ENCODE measurements around the gene NDUFC2.
"Not testable (repeated sequence)": the region's sequence is repeated elsewhere in the genome, so short reads cannot be mapped to it uniquely, and the experiment has no call there.

NDUFC2 gene

DNA sequence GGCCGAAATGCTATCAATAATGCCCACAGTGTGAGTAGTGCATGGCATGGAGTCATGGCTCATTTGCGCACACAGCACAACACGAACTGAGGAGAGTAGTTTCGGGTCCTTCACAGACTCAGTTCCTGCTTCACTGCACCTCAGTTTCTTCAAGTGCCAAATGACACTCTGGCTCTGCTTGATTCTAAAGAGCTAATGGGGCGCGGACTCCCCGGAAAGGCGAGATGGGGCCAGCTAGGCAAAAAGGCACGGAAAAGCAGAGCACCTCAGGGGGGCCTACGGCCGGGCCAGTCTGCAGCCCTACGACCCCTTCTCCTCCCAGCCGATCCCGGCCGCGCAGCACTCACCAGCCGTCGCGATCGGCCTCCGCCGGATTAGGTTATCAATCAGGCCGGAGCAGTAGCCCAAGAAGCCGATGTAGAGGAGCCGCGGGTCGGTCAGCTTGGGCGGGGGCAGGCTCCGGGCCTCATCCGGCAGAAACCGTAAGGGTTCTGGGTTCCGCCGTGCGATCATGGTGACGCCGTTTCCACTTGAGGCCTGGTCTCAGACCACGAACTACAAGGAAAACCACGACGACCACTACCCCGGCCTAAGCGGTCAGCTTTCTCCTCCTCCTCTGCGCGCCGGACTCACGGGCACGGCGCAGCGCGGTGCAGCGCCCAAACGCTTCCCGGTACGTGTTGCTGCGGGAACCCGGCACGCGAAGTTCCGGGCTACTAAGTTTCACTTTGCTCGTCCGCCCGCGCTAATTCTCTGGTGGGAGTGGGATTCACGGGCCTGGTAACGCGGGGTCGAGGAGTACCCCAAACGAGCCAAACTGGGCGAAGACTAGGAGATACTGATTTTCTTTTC lies at the start of gene NDUFC2:
TSS of gene NDUFC2 (minus strand) at position 631 of the 852 bp plus-strand sequence. CDS start at position 513, 118 bp downstream.
- DNase-seq, result peak; percentile 84

DNA sequence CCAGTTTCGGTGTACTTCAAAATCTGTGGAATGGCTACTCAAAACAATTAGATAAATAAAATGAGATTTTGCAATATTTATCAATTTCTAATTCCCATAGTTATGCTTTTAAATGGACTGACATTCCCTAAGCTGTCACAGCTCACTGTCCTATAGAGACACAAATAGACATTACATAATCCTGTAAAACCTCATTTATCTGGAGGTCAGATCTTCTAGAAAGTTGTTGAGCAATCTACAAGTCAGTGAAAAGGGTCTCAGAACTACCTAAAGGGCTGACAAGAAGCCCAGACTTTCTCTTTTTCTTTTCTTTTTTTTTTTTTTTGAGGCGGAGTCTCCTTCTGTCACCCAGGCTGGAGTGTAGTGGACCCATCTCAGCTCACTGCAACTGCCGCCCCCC lies 47.7 kb upstream of the NDUFC2 start:
- DNase-seq, result no peak

DNA sequence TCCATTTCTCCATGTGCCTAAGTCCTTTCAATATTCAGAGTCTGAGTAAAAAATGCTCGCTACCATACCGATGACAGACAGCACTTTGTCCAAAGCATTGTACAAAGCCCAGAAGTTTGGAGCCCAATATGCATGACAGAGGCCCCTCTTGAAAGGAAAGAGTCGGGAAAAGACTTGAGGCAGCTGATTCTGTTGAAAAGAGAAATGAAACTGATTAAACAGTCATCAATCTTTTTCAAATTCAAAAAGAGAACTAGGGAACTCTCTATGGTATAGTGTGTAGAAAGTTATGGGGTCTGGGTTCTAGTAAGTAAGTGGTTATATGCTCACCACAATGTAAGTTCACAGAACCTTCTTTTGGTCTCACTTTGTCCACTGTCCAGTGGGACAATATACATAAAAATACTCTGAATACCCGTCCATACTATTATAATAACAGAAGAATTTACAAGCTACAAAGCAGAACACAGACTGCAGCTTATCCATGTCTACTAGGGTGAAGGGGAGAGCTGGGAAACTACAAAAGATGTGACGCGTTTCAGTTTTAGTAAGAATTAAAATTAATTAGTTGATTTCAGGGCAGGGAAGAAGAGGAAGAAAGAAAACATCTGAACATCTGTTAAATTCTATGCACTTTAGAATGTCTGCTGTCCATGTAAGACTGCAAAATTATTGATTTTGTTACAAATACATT lies 33.1 kb upstream of the NDUFC2 start:
- no peak for DNase-seq

DNA sequence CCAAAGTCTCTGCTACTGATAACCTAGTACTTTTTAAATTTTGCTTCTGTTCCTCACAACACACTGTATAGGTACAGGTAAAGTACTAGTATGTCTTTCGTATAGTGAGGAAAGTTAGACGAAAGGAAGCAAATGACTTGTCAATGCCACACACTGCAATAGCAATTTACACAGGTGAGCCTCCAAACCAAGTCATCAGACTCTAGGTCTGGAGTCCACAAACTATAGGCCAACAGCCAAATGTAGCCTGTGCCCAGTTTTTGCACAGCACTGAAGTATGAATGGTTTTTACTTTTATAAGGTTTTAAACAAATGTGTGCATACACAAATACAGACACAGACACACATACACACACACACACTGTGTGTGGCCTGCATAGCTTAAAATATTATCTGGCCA lies 31.6 kb upstream of the NDUFC2 start:
- DNase-seq, result no peak

DNA sequence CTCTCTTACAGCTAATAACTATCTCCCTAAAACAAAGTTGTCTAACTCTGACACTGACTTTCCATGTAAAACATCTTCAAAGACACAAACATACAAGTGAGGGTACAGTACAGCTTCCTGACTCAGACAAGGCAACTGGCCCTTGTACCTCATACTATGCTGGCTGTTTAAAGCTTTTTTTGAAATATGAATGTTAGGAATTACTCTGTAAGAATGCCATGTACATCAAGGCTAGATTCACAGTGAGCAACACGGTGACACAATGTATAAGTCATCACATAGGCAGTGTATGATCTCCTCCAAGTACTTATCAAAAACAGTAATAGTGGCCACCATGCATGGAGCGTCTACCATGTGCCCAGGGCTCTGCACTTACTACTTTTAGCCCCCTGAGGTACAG lies 31.2 kb upstream of the NDUFC2 start:
- DNase-seq, result no peak

DNA sequence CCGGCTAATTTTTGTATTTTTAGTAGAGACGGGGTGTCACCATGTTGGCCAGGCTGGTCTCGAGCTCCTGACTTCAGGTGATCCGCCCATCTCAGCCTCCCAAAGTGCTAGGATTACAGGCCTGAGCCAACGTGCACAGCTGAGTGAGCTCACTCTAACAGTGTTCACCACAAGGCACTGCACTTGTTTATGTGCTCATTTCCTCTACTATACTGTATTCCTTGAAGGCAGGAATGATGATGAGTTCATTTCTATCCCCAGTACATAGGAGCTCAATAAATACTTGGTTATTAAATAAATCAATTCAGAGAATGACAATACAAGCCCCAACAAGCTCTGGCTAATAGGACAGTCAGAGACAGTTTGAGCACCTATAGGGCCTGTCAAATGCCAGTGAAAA lies 30.7 kb upstream of the NDUFC2 start:
- DNase-seq, result no peak

DNA sequence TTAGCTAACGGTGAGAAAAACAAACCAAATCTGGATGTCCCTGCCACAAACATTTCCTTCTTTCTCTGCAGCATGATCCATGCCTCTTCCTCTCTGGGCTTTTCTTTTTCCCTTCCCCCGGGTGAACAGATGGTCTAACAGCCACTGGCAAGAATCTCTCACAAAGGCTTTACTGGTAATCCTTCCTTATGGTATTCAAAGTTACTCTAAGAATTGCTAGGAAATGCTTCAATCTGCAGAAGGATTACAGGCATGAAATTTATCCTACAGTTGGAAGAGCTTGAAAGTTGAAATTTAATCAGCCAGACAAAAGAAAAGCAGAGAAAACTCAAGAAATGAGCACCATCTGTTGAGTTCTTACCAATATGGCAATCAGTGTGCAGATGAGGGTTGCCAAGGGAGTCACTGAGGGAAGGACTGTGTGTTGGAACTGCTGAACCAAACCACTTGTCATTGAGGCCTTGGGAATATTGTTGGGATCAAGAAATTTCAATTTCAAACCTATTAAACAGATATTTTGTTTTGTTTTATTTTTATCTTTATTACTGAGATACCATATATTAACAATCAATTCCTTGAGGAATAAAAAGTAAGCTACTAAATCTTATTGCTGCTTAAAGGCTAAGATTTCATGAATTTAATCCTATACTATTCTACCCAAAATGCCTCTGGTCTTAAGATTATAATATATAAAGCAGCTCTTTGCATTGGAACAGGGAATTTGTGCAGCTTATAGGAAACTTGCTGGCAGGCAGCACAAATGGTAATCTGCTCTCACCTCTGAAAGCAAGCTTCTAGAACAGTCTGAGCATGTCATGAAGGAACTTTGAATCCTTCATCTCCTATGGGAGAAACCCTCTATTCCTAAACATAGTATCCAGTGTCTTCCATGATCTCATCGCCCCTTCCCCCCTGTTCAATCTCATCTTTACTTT lies 29.7 kb upstream of the NDUFC2 start:
- DNase-seq, result peak; percentile 93

DNA sequence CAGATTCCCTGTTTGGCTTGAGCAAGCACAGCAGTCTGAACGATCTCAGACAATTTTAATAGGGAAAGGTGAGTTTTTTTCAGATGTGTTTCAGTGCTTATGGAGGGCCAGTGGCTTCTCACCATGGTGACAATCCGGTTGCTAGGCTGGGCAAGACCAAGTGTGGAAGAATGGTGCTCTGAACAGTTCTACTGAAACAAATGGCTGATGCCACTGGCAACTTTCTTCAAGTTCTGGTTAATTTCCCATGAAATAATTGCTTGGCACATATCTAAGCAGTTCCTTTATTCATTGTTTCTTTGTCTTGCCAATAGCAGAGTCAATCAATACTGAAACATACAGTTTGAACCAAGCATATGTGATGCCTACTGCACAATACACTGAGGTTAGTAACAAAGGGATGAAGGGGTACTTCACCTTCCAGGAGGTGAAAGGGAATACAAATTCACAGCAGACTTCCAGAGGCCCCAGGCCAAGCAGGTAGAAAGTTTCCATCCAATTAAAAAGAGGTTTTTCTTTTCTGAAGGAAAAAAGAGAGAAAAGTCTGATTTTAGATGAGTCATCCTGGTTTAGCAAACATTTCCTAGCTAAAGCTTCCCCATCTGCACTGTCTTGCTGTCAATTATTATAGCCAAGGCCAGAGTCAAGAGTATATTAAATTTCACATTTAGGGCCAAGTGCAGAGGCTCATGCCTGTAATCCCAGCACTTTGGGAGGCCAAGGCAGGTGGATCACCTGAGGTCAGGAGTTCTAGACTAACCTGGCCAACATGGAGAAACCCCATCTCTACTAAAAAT lies 21.2 kb upstream of the NDUFC2 start:
- DNase-seq, result peak; percentile 40

DNA sequence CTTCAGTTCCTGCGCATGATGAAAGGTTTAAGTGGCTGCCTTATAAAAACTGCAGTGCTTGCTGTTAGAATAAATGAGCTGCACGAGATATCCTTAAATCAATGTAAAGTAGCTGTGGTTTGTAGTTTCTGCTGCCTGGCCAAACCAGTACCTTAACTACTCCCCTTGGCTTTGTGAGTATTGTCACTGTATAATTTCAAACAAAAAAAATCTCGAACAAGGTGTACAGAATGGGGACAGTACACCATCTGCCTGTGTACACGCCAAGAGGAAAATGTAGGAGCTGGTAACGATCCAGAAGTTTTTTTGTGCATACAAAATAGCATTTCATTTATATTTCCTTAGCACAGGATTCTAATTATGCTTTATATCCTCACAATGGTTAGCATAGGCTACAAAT lies 20.6 kb upstream of the NDUFC2 start:
- peak; percentile 42 for DNase-seq

DNA sequence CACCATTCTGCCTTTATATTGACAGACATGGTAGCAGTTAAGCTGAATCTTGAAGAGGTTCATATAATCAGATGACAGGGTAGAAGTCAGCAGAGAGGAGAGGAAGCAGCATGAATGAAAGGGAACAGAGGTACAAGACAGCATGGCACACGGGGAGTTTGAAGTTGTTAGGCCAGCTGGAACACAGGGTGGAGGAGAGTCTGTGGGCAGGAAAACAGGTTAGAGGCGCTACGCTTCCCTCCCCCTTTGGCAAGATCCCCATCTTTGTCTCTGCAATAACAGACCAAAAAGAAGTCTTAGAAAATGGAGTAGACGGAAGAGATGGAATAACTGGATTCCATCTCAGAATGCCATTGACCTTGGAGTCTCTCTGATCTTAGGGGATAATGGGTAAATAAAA lies 20.0 kb upstream of the NDUFC2 start:
- DNase-seq, result peak; percentile 12

DNA sequence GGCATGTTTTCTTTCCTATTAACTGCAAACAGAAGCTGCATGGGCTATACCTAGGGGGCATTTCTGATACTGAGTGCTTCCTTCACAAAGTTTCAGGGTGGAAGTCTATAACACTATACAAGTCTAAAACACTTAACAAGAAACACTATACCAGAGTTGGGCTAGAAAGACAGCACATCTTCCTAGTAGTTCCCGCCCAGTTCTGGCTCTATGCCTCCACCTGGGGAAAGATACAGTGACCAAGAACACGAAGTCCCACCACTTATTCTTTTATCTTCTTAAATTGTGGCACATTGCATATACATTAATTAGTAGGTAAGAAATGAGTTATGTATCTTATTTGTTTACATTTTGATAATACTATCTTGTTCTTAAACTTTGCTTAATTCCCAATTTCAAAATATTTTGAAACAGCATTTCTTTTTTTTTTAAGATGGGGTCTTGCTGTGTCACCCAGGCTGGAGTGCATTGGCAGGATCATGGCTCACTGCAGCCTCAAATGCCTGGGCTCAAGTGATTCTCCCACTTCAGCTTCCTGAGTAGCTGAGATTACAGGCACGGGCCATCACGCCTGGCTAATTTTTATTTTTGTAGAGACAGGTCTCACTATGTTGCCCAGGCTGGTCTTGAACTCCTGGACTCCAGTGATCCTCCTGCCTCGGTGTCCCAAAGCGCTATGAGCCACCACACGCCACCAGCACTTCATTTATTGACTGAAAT lies 18.2 kb upstream of the NDUFC2 start:
- DNase-seq, result no peak

DNA sequence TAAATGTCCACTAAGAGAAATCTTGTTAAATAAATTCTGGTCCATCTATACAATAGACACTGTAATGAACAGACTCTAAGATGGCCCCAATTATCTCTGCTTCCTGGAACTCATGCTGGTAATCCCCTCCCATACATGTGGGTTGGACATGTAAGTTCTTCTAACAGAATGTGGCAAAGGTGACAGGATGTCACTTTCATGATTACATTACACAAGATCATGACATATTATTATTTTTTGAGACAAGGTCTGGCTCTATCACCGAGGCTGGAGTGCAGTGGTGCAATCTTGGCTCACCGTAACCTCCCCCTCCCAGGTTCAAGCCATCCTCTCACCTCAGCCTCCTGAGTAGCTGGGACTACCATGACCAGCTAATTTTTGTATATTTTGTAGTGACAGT lies 14.6 kb upstream of the NDUFC2 start:
- DNase-seq, result no peak

DNA sequence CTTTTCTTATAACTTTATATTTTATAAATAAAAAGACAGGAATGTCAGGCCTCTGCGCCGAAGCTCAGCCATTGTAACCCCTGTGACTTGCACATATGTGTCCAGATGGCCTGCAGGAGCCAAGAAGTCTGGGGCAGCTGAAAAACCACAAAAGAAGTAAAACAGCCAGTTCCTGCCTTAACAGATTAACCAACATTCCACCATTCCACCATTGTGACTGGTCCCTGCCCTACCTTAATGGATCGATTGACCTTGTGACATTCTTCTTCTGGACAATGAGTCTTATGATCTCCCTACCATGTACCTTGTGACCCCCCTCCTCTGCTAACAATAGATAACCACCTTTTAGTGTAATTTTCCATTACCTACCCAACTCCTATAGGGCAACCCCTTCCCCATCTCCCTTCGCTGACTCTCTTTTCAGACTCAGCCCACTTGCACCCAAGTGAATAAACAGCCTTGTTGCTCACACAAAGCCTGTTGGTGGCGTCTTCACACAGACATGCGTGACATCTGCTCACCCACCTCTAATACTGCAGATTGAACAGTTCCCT lies 6.9 kb upstream of the NDUFC2 start:
- not testable (repeated sequence) for DNase-seq

DNA sequence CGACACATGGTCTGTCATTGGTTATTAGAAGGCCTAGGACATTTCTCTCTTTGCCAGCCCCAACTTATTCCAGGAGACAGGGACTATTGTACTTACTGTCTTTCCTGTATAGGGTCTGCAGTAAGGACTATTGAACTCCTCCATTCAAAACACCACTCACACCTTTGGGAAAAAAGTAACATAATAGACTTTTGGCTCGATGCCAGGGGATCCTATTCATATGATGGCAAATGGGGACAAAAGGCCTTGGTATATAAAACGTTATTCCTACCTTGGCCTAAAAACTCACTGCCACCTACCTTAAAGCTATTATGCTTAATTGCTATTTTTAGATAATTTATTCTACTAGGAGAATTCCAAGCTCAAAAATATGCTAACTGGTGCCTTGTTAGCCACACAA lies 6.3 kb upstream of the NDUFC2 start:
- DNase-seq, result peak; percentile 26

DNA sequence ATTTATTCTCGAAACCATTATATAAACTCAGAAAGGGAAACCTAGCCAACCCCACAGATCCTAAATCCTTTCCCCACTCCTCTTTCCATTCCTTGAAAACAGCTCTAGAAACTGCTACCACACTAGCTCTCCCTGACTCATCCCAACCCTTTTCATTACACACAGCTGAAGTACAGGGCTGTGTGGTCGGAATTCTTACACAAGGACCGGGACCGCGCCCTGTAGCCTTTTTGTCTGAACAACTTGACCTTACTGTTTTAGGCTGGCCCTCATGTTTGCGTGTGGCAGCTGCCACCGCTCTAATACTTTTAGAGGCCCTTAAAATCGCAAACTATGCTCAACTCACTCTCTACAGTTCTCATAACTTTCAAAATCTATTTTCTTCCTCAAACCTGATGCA lies 4.8 kb upstream of the NDUFC2 start:
- DNase-seq, result not testable (repeated sequence)

DNA sequence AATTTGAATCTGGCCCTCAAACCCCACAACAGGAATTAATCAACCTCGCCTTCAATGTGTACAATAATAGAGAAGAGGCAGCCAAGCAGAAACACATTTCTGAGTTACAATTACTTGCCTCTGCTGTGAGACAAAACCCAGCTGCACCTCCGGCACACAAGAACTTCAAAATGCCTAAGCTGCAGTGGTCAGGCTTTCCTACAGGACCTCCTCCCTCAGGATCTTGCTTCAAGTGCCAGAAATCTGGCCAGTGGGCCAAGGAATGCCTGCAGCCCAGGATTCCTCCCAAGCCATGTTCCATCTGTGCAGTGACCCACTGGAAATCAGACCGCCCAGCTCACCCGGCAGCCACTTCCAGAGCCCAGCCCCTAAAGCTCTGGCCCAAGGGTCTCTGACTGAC lies 3.4 kb upstream of the NDUFC2 start:
- DNase-seq, result no peak

DNA sequence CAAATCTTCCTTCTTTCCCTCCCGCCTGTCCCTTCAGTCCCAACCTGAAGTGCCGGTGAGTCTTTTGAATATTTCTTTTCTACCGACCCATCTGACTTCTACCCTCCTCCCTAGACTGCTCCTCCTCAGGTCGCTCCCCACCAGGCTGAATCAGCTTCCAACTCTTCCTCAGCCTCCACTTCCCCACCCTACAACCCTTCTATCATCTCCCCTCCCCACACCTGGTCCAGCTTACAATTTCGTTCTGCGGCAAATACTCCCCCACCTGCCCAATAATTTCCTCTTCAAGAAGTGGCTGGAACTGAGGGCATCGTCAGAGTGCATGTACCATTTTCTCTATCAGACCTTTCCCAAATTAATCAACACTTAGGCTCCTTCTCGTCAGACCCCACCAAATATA lies 2.5 kb upstream of the NDUFC2 start:
- DNase-seq, result no peak

DNA sequence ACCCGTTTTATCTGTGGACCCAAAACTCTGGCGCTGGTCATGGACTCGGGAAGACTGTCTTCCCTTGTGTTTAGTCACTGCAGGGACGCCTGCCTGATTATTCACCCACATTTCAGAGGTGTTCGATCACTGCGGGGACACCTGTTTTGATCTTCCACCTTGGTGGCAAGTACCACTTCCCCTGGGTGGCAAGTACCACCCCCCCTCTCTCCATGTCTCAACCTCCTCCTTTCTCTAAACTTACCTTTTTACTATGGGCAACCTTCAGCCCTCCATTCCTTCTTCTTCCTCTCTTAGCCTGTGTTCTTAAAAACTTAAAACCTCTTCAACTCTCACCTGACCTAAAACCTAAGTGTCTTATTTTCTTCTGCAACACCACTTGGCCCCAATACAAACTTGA lies 1.9 kb upstream of the NDUFC2 start:
- DNase-seq, result no peak

DNA sequence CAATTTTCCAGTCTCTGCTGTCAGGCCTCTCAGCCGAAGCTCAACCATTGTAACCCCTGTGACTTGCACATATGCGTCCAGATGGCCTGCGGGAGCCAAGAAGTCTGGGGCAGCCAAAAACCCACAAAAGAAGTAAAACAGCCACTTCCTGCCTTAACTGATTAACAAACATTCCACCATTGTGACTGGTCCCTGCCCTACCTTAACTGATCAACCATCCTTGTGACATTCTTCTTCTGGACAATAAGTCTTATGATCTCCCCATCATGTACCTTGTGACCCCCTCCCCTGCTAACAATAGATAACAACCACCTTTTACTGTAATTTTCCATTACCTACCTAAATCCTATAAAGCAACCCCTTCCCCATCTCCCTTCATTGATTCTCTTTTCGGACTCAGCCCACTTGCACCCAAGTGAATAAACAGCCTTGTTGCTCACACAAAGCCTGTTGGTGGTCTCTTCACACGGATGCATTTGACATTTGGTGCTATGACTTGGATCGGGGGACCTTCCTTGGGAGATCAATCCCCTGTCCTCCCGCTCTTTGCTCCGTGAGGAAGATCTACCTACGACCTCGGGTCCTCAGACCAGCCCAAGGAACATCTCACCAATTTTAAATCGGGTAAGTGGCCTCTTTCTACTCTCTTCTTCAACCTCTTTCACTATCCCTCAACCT lies 1.3 kb upstream of the NDUFC2 start:
- DNase-seq, result no peak

DNA sequence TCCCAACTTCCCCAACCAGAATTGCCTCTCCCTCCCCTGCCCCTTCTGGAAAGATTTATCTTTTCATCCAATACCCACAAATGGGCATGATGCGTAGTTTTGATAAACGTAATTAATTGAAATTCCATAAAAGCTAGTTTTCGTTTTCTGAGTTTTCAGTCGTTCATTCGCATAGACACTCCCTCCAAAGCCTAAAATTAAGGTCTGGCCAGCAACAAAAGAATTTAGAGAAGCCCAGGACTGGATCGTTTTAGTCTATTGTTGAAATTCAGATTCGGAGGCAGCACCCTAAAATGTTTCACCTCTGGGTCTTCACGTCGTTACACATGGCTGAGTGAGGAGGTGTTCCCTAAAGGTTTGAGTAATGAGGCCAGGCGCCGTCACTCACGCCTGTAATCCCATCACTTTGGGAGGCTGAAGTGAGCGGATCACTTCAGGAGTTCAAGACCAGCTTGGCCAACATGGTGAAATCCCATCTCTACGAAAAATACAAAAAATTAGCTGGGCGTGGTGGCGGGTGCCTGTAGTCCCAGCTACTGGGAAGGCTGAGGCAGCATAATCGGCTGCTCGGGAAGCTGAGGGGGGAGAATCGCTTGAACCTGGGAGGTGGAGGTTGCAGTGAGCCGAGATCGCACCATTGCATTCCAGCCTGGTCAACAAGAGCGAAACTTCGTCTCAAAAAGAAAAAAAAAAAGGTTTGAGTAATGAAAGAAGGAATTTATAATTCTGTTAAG lies 589 bp upstream of the NDUFC2 start:
- DNase-seq, result no peak

Measured in NCI-H2171 (cell line).